Epithelial cell of proximal tubule (primary cell): ENCODE data around the gene REG4. TPM values are rescaled to one million over a fixed set of nuclear protein-coding genes. Genes with fewer than 3 reads are reported as not detected.

ENCODE experiments used
- DNase-seq: peaks from one replicate; pipeline ENCODE4 v3.0.0-alpha.2; 2011; ENCODE audit warnings: low read depth
- H3K4me3 ChIP-seq: 2 replicates; pipeline ENCODE4 v1.5.1; 2011; ENCODE audit warnings: low read depth, mild to moderate bottlenecking, low read length
- total RNA-seq: library from RNA; depleted of rRNA; stranded (reverse); fragments of >200 nt; gene quantifications from 2 replicates; pipeline ENCODE4 v1.2.3, GENCODE V29; 2015
- TF ChIP-seq, protein P1 (sequence below): conservative IDR thresholded peaks from 2 replicates; pipeline ENCODE4 v1.5.1; 2012; ENCODE audit warnings: low read depth, mild to moderate bottlenecking, low read length

The REG4 gene
- total RNA-seq, 1 donor from 2014 or later = not detected

DNA sequence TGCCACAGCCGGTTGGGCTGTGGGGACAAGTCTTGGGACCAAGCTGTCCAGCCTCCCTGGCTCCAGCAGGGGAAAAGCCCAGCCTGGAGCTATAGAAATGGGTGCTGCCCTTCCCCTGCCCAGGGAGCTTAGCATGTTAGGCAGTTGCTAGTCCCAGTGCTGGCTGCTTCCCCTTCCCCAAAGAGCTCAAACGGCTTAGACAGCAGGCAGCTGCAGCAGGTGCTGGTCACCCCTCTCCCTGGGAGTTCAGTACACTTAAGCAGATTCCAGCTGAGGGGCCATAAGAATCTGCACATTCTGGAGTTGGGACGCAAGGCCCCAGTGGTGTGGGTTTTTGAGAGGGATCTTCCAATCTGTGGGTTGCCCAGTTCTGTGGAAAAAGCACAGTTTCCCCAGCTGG lies 11.1 kb upstream of the REG4 start:
- no peak overlapping the region for H3K4me3 ChIP-seq
- DNase-seq = no peak
- TF ChIP-seq, protein P1, sequence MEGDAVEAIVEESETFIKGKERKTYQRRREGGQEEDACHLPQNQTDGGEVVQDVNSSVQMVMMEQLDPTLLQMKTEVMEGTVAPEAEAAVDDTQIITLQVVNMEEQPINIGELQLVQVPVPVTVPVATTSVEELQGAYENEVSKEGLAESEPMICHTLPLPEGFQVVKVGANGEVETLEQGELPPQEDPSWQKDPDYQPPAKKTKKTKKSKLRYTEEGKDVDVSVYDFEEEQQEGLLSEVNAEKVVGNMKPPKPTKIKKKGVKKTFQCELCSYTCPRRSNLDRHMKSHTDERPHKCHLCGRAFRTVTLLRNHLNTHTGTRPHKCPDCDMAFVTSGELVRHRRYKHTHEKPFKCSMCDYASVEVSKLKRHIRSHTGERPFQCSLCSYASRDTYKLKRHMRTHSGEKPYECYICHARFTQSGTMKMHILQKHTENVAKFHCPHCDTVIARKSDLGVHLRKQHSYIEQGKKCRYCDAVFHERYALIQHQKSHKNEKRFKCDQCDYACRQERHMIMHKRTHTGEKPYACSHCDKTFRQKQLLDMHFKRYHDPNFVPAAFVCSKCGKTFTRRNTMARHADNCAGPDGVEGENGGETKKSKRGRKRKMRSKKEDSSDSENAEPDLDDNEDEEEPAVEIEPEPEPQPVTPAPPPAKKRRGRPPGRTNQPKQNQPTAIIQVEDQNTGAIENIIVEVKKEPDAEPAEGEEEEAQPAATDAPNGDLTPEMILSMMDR = no peak

DNA sequence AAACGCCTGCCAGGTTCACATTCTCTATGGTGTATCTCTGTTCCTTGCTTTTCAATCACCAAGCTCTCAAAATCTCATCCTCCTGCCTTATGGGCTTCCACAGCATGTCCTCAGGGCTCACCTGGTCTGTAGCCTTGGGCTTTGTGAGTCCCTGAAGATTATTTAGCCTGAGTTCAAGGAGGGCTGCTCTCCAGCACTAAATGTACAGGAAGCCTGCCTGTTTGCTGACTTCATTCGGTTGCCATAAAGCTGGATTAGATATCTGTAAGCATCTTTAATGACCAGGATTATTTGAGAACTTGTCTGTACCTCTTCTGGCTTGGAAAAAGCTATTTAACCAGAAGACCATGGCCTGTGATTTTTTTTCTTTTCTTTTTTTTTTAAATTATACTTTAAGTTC lies 6.9 kb upstream of the REG4 start:
- DNase-seq = no peak
- H3K4me3 ChIP-seq = no peak overlapping the region
- TF ChIP-seq, protein P1 = no peak

GRCh38 chr1:119816407-119816806 lies 5.1 kb upstream of the REG4 start:
- TF ChIP-seq, protein P1 = no peak
- peak; percentile 39 for DNase-seq
- no peak overlapping the region for H3K4me3 ChIP-seq

GRCh38 chr1:119815928-119816327 lies 4.7 kb upstream of the REG4 start:
- H3K4me3 ChIP-seq = no peak overlapping the region
- TF ChIP-seq, protein P1 = no peak
- no peak for DNase-seq

GRCh38 chr1:119815361-119815760 lies 4.1 kb upstream of the REG4 start:
- no peak for DNase-seq
- TF ChIP-seq, protein P1 = no peak

GRCh38 chr1:119814288-119814687 lies 3.0 kb upstream of the REG4 start:
- no peak for DNase-seq
- no peak overlapping the region for H3K4me3 ChIP-seq
- TF ChIP-seq, protein P1 = no peak

More at GRCh38 chr1:119815361-119815760, 4.1 kb upstream of the REG4 start:
- no peak overlapping the region for H3K4me3 ChIP-seq

- no peak overlapping the region for H3K4me3 ChIP-seq
- no peak for DNase-seq
- TF ChIP-seq, protein P1 = no peak
These were observed 811 bp upstream of the REG4 start for GRCh38 chr1:119811985-119812557.
